Measurements from ENCODE around the gene CBFA2T2. TPM values are rescaled to one million over a fixed set of nuclear protein-coding genes. Genes with fewer than 3 reads are reported as not detected.
A peak's percentile ranks its signal among the peaks of the same experiment; 100 is the strongest.
"Not testable (repeated sequence)": the region's sequence is repeated elsewhere in the genome, so short reads cannot be mapped to it uniquely, and the experiment has no call there.

Gene CBFA2T2
- total RNA-seq, 3 donors from 2014 or later: 6.6 to 7.9 (median 7.5) TPM

GRCh38 chr20:33481431-33481941 is 8.4 kb upstream of the CBFA2T2 start:
- Mint-ChIP-seq H3K4me3 (no peak overlapping the region), H3K4me1 (ENCODE audit: low read depth) (no peaks in the 10 kb centered on the region)
- DNase-seq: no peak

GRCh38 chr20:33482581-33482980 is 7.3 kb upstream of the CBFA2T2 start:
- no peak for DNase-seq
- no peak for ATAC-seq
- no peak overlapping the region for H3K4me3 Mint-ChIP-seq
- H3K27me3 Mint-ChIP-seq (ENCODE audit: low read depth): no peaks in the 10 kb centered on the region
- H3K4me1 Mint-ChIP-seq (ENCODE audit: low read depth): no peaks in the 10 kb centered on the region
- H3K9me3 Mint-ChIP-seq: no peaks in the 10 kb centered on the region
- no peaks in the 10 kb centered on the region for H3K36me3 Mint-ChIP-seq (ENCODE audit: insufficient read depth)

More at GRCh38 chr20:33481431-33481941, 8.4 kb upstream of the CBFA2T2 start:
- Mint-ChIP-seq H3K36me3 (ENCODE audit: insufficient read depth) (no peaks in the 10 kb centered on the region), H3K27me3 (ENCODE audit: low read depth) (no peaks in the 10 kb centered on the region), H3K9me3 (no peaks in the 10 kb centered on the region)
- no peak for ATAC-seq

DNA sequence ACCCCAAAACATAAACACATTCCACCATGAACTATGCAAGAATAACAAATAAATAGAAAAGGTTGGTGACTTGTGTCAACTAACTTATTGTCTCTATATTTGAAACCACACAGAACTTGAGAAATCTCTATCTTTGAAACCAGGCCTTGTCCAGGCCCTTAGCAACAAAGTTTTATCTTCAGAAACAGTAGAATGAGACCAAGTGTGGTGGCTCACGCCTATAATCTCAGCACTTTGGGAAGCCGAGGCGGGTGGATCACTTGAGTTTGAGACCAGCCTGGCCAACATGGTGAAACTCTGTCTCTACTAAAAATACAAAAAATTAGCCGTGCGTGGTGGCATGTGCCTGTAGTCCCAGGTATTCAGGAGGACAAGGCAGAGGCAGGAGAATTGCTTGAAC is 6.7 kb upstream of the CBFA2T2 start:
- not testable (repeated sequence) for DNase-seq; H3K9me3 Mint-ChIP-seq; H3K27me3 Mint-ChIP-seq (ENCODE audit: low read depth); H3K4me3 Mint-ChIP-seq; ATAC-seq; H3K36me3 Mint-ChIP-seq (ENCODE audit: insufficient read depth); H3K4me1 Mint-ChIP-seq (ENCODE audit: low read depth)

- no peaks in the 10 kb centered on the region for H3K36me3 Mint-ChIP-seq (ENCODE audit: insufficient read depth)
- no peak for DNase-seq
- H3K27me3 Mint-ChIP-seq (ENCODE audit: low read depth): no peaks in the 10 kb centered on the region
- no peaks in the 10 kb centered on the region for H3K9me3 Mint-ChIP-seq
- ATAC-seq: no peak
- H3K4me1 Mint-ChIP-seq (ENCODE audit: low read depth): peaks cover 10% of the 10 kb centered on the region
- H3K4me3 Mint-ChIP-seq: no peak overlapping the region
Observed at GRCh38 chr20:33488201-33488600, 1.7 kb upstream of the CBFA2T2 start.

GRCh38 chr20:33488661-33489494 is 1.0 kb upstream of the CBFA2T2 start:
- not testable (repeated sequence) for H3K27me3 Mint-ChIP-seq (ENCODE audit: low read depth); ATAC-seq; H3K9me3 Mint-ChIP-seq; H3K36me3 Mint-ChIP-seq (ENCODE audit: insufficient read depth); DNase-seq
- Mint-ChIP-seq H3K4me3 (peak overlapping the region; percentile 31), H3K4me1 (ENCODE audit: low read depth) (peaks cover 12% of the 10 kb centered on the region)

DNA sequence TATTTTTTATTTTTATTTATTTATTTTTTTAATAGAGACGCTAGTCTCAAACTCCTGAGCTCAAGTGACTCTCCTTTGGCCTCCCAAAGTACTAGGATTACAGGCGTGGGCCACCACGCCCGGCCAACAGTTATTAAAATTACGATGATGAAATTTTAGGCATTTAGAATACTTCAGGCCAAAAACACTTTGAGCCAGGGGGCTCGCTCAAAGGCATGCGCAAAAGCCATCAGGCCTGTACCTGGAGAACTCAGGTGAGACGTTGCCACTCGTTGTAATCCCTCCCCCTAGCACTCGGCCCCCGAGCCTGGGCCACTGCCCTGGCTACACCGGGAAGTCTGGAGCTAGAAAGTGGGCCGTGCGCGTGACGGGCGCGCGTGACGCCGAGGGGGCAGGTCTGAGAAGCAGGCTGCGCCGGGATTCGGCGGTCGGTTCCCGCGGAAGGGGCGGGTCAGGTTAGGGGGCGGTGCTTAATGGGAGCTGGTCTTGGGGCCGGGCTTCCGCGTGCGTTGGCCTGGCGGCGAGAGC is 337 bp upstream of the CBFA2T2 start:
- Mint-ChIP-seq H3K9me3 (no peaks in the 10 kb centered on the region), H3K27me3 (ENCODE audit: low read depth) (no peaks in the 10 kb centered on the region), H3K4me1 (ENCODE audit: low read depth) (peaks cover 12% of the 10 kb centered on the region), H3K4me3 (peak overlapping the region; percentile 85), H3K36me3 (ENCODE audit: insufficient read depth) (no peaks in the 10 kb centered on the region)
- peak; percentile 97 for ATAC-seq
- peak; percentile 99 for DNase-seq

GRCh38 chr20:33490934-33491656 is 1.2 kb downstream of the CBFA2T2 start:
- ATAC-seq: no peak
- no peak for DNase-seq
- Mint-ChIP-seq H3K4me3 (peak overlapping the region; percentile 85), H3K36me3 (ENCODE audit: insufficient read depth) (no peaks in the 10 kb centered on the region), H3K9me3 (no peaks in the 10 kb centered on the region), H3K27me3 (ENCODE audit: low read depth) (no peaks in the 10 kb centered on the region), H3K4me1 (ENCODE audit: low read depth) (peaks cover 16% of the 10 kb centered on the region)

DNA sequence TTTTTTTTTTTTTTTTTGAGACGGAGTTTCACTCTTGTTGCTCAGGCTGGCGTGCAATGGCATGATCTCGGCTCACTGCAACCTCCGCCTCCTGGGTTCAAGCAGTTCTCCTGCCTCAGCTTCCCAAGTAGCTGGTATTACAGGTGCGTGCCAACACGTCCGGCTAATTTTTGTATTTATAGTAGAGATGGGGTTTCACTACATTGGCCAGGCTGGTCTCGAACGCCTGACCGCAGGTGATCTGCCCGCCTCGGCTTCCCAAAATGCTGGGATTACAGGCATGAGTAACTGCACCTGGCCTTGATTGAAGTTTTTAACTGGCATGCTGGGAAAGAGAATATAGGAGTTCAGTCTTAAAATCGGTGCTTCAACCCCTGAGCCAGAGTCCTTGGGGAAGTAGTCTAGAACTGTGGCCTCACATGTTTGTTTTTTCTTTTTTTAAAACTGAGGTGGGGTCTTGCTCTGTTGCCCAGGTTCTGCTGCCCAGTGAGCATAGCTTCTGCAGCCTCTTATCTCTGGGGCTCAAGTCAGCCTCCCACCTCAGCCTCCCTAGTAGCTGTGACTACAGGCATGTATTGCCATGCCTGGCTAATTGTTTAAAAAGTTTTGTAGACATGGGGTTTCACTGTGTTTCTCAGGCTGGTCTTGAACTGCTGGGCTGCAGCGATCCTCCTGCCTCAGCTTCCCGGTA is 3.3 kb downstream of the CBFA2T2 start:
- peaks cover 1% of the 10 kb centered on the region for H3K36me3 Mint-ChIP-seq (ENCODE audit: insufficient read depth)
- peaks cover 23% of the 10 kb centered on the region for H3K4me1 Mint-ChIP-seq (ENCODE audit: low read depth)
- ATAC-seq (no peak), DNase-seq (no peak)
- H3K27me3 Mint-ChIP-seq (ENCODE audit: low read depth): no peaks in the 10 kb centered on the region
- H3K4me3 Mint-ChIP-seq: no peak overlapping the region
- no peaks in the 10 kb centered on the region for H3K9me3 Mint-ChIP-seq

DNA sequence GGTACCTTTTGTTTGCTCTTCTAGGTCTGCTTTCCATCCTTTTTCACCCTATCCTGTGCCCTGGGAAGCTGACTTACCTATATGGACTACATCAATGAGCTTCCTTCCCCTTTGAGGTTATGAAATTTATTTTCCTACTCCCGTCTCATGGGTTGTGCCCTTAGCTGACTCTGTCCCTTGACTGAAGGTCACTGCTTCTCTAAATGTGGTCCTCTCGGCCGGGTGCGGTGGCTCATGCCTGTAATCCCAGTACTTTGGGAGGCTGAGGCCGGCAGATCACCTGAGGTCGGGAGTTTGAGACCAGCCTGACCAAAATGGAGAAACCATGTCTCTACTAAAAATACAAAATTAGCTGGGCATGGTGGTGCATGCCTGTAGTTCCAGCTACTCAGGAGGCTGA is 6.9 kb downstream of the CBFA2T2 start:
- not testable (repeated sequence) for ATAC-seq; DNase-seq; H3K36me3 Mint-ChIP-seq (ENCODE audit: insufficient read depth); H3K27me3 Mint-ChIP-seq (ENCODE audit: low read depth); H3K4me3 Mint-ChIP-seq; H3K9me3 Mint-ChIP-seq
- peaks cover 29% of the 10 kb centered on the region for H3K4me1 Mint-ChIP-seq (ENCODE audit: low read depth)

DNA sequence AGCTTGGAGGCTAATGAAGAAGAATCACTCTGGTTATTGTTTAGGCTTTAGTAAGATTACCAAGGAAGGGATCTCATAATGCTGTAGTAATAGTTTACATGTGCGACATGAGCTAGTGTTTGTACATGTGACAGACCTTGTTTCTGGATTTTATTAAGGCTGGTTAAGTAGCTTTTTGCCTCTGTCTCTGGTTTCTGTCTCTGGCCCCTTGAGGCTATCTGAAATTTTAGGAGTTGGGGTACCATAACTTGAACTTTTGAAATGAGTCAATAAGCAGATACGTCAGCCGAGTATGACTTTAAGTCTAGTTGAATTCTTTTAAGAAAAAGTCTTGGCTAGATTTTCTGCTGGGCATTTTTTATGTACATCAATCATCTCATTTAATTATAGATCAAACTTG is 9.5 kb downstream of the CBFA2T2 start:
- DNase-seq: no peak
- no peak for ATAC-seq
- peaks cover 1% of the 10 kb centered on the region for H3K36me3 Mint-ChIP-seq (ENCODE audit: insufficient read depth)
- no peak overlapping the region for H3K4me3 Mint-ChIP-seq
- H3K27me3 Mint-ChIP-seq (ENCODE audit: low read depth): no peaks in the 10 kb centered on the region
- peaks cover 26% of the 10 kb centered on the region for H3K4me1 Mint-ChIP-seq (ENCODE audit: low read depth)
- no peaks in the 10 kb centered on the region for H3K9me3 Mint-ChIP-seq

DNA sequence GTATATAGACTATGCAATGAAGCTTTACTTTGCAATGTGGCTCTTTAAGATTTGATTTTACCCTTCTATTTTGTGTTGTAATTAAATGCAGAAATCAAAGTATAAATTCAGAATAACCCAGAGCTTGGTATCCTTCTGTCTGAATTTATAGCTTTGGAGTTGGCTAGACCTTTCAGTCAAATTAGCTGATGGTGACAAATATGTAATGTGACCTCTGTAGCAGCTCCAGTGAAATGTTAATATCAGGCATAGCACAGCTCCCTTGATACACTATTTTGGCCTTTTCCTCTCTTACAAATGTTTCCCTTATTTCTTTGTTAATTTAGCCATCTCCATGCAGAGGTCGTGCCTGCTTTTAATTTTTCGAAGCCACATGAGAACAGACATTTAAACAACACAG is 11.1 kb downstream of the CBFA2T2 start:
- H3K36me3 Mint-ChIP-seq (ENCODE audit: insufficient read depth): peaks cover 5% of the 10 kb centered on the region
- no peaks in the 10 kb centered on the region for H3K27me3 Mint-ChIP-seq (ENCODE audit: low read depth)
- ATAC-seq: no peak
- no peaks in the 10 kb centered on the region for H3K9me3 Mint-ChIP-seq
- DNase-seq: no peak
- H3K4me1 Mint-ChIP-seq (ENCODE audit: low read depth): peaks cover 26% of the 10 kb centered on the region
- H3K4me3 Mint-ChIP-seq: no peak overlapping the region

DNA sequence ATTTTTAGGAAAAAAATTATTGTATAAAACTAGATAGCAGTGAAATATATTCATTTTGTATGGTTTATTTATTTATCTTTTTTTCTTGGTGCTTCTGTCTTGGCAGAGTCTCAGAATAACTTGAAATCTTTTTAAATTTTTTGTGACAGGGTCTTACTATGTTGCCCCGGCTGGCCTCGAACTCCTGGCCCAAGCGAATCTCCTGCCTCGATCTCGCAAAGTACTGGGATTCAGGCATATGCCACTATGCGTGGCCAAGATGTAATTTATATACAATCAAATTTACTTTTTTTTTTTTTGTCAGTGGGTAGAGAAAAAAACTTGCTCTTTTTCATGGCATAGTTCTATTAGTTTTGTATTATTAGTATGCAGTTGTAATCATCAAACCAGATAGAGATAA is 13.7 kb downstream of the CBFA2T2 start:
- Mint-ChIP-seq H3K4me1 (ENCODE audit: low read depth) (peaks cover 25% of the 10 kb centered on the region), H3K36me3 (ENCODE audit: insufficient read depth) (peaks cover 7% of the 10 kb centered on the region), H3K4me3 (no peak overlapping the region), H3K27me3 (ENCODE audit: low read depth) (no peaks in the 10 kb centered on the region), H3K9me3 (no peaks in the 10 kb centered on the region)
- DNase-seq (no peak), ATAC-seq (no peak)

GRCh38 chr20:33506576-33506975 is 16.7 kb downstream of the CBFA2T2 start:
- no peak for ATAC-seq

GRCh38 chr20:33507461-33507860 is 17.6 kb downstream of the CBFA2T2 start:
- Mint-ChIP-seq H3K36me3 (ENCODE audit: insufficient read depth) (peaks cover 7% of the 10 kb centered on the region), H3K4me1 (ENCODE audit: low read depth) (peaks cover 20% of the 10 kb centered on the region), H3K27me3 (ENCODE audit: low read depth) (no peaks in the 10 kb centered on the region), H3K9me3 (no peaks in the 10 kb centered on the region), H3K4me3 (no peak overlapping the region)
- DNase-seq: no peak
- no peak for ATAC-seq

More at GRCh38 chr20:33506576-33506975, 16.7 kb downstream of the CBFA2T2 start:
- H3K27me3 Mint-ChIP-seq (ENCODE audit: low read depth): no peaks in the 10 kb centered on the region
- peaks cover 7% of the 10 kb centered on the region for H3K36me3 Mint-ChIP-seq (ENCODE audit: insufficient read depth)
- peaks cover 17% of the 10 kb centered on the region for H3K4me1 Mint-ChIP-seq (ENCODE audit: low read depth)
- no peaks in the 10 kb centered on the region for H3K9me3 Mint-ChIP-seq
- no peak for DNase-seq
- H3K4me3 Mint-ChIP-seq: no peak overlapping the region

Data from activated T-cell treated with anti-CD3 and anti-CD28 coated beads, Interleukin-2, amount 50 U/mL, for 4 hours (primary cell).